Muscle layer of colon (tissue), 2 donors: ENCODE measurements around the gene MAML2.

ENCODE experiments used
- H3K27ac ChIP-seq: one replicate; pipeline ENCODE4 v1.7.0; 2013; ENCODE audit warnings: low read depth, mild to moderate bottlenecking, low read length, moderate library complexity
- H3K27me3 ChIP-seq, 2 donors: one replicate each; pipeline ENCODE4 v1.7.0; 2013; ENCODE audit warnings: low read length in 2 of 2, mild to moderate bottlenecking in 2 of 2; ENCODE audit not compliant: insufficient read depth in 2 of 2, control insufficient read depth in 1 of 2
- H3K36me3 ChIP-seq: one replicate; pipeline ENCODE4 v1.7.0; 2013; ENCODE audit warnings: mild to moderate bottlenecking, low read length; ENCODE audit not compliant: insufficient read depth
- H3K4me1 ChIP-seq: one replicate; pipeline ENCODE4 v1.7.0; 2013; ENCODE audit warnings: mild to moderate bottlenecking, low read length; ENCODE audit not compliant: insufficient read depth
- H3K4me3 ChIP-seq, 2 donors: one replicate each; pipeline ENCODE4 v1.7.0; 2013; ENCODE audit warnings: low read length in 2 of 2, low read depth in 1 of 2, mild to moderate bottlenecking in 1 of 2, moderate library complexity in 1 of 2
- H3K9ac ChIP-seq: one replicate; pipeline ENCODE4 v1.7.0; 2013; ENCODE audit warnings: low read length
- H3K9me3 ChIP-seq: one replicate; pipeline ENCODE4 v1.7.0; 2013; ENCODE audit warnings: mild to moderate bottlenecking, low read length
- donor health status: abdominal sarcoma.
- donor health status: Adenocarcinoma of cecum.

Gene MAML2

GRCh38 chr11:95996621-95997235 lies 346.3 kb downstream of the MAML2 start:
- no peak overlapping the region for H3K9ac ChIP-seq
- no peaks in the 10 kb centered on the region for H3K9me3 ChIP-seq
- H3K4me1 ChIP-seq: peaks cover 22% of the 10 kb centered on the region
- no peaks in the 10 kb centered on the region for H3K36me3 ChIP-seq
- H3K27me3 ChIP-seq: no peaks in the 10 kb centered on the region
- H3K4me3 ChIP-seq: no peak overlapping the region
- H3K27ac ChIP-seq: no peak overlapping the region

- Histone ChIP-seq H3K27ac (no peak overlapping the region), H3K9me3 (no peaks in the 10 kb centered on the region), H3K27me3 (no peaks in the 10 kb centered on the region), H3K9ac (no peak overlapping the region), H3K36me3 (no peaks in the 10 kb centered on the region), H3K4me1 (no peaks in the 10 kb centered on the region), H3K4me3 (no peak overlapping the region)
Observed at GRCh38 chr11:95994329-95994728, 348.7 kb downstream of the MAML2 start.

- Histone ChIP-seq H3K27ac (no peak overlapping the region), H3K36me3 (no peaks in the 10 kb centered on the region), H3K27me3 (no peaks in the 10 kb centered on the region), H3K9me3 (no peaks in the 10 kb centered on the region), H3K4me3 (no peak overlapping the region), H3K4me1 (no peaks in the 10 kb centered on the region), H3K9ac (no peak overlapping the region)
Observed at GRCh38 chr11:95993438-95994298, 349.3 kb downstream of the MAML2 start.

- Histone ChIP-seq H3K27ac (no peak overlapping the region), H3K27me3 (no peaks in the 10 kb centered on the region), H3K9me3 (no peaks in the 10 kb centered on the region), H3K4me3 (no peak overlapping the region), H3K9ac (no peak overlapping the region), H3K4me1 (no peaks in the 10 kb centered on the region), H3K36me3 (no peaks in the 10 kb centered on the region)
Observed at GRCh38 chr11:95991545-95991944, 351.4 kb downstream of the MAML2 start.

GRCh38 chr11:95991101-95991500 lies 351.9 kb downstream of the MAML2 start:
- no peak overlapping the region for H3K27ac ChIP-seq
- H3K9ac ChIP-seq: no peak overlapping the region
- no peaks in the 10 kb centered on the region for H3K36me3 ChIP-seq
- H3K4me1 ChIP-seq: no peaks in the 10 kb centered on the region
- H3K4me3 ChIP-seq: no peak overlapping the region
- H3K27me3 ChIP-seq: no peaks in the 10 kb centered on the region
- H3K9me3 ChIP-seq: no peaks in the 10 kb centered on the region

- no peaks in the 10 kb centered on the region for H3K36me3 ChIP-seq
- no peaks in the 10 kb centered on the region for H3K9me3 ChIP-seq
- no peaks in the 10 kb centered on the region for H3K4me1 ChIP-seq
- no peak overlapping the region for H3K4me3 ChIP-seq
- no peak overlapping the region for H3K27ac ChIP-seq
- H3K27me3 ChIP-seq: no peaks in the 10 kb centered on the region
- no peak overlapping the region for H3K9ac ChIP-seq
Observed at GRCh38 chr11:95989780-95990179, 353.2 kb downstream of the MAML2 start.

GRCh38 chr11:95989076-95989605 lies 353.9 kb downstream of the MAML2 start:
- Histone ChIP-seq H3K36me3 (peaks cover 4% of the 10 kb centered on the region), H3K4me3 (no peak overlapping the region), H3K9ac (no peak overlapping the region), H3K27ac (no peak overlapping the region), H3K27me3 (no peaks in the 10 kb centered on the region), H3K4me1 (no peaks in the 10 kb centered on the region), H3K9me3 (no peaks in the 10 kb centered on the region)

- Histone ChIP-seq H3K4me3 (no peak overlapping the region), H3K4me1 (no peaks in the 10 kb centered on the region), H3K27me3 (no peaks in the 10 kb centered on the region), H3K9me3 (no peaks in the 10 kb centered on the region), H3K36me3 (peaks cover 8% of the 10 kb centered on the region), H3K27ac (no peak overlapping the region), H3K9ac (no peak overlapping the region)
Observed at GRCh38 chr11:95985174-95985808, 357.7 kb downstream of the MAML2 start.

GRCh38 chr11:95984072-95984471 lies 358.9 kb downstream of the MAML2 start:
- no peaks in the 10 kb centered on the region for H3K9me3 ChIP-seq
- no peaks in the 10 kb centered on the region for H3K4me1 ChIP-seq
- H3K9ac ChIP-seq: no peak overlapping the region
- no peaks in the 10 kb centered on the region for H3K27me3 ChIP-seq
- H3K27ac ChIP-seq: no peak overlapping the region
- H3K36me3 ChIP-seq: peaks cover 16% of the 10 kb centered on the region
- H3K4me3 ChIP-seq: no peak overlapping the region

GRCh38 chr11:95977534-95978174 lies 365.3 kb downstream of the MAML2 start:
- H3K9me3 ChIP-seq: no peaks in the 10 kb centered on the region
- no peaks in the 10 kb centered on the region for H3K27me3 ChIP-seq
- no peak overlapping the region for H3K27ac ChIP-seq
- no peak overlapping the region for H3K9ac ChIP-seq
- H3K4me1 ChIP-seq: no peaks in the 10 kb centered on the region
- no peak overlapping the region for H3K4me3 ChIP-seq
- peaks cover 14% of the 10 kb centered on the region for H3K36me3 ChIP-seq

- Histone ChIP-seq H3K27ac (no peak overlapping the region), H3K9ac (no peak overlapping the region), H3K4me1 (no peaks in the 10 kb centered on the region), H3K27me3 (no peaks in the 10 kb centered on the region), H3K36me3 (peaks cover 14% of the 10 kb centered on the region), H3K9me3 (no peaks in the 10 kb centered on the region), H3K4me3 (no peak overlapping the region)
Observed at GRCh38 chr11:95976550-95976949, 366.4 kb downstream of the MAML2 start.
